HG02852 (cell line): Measurements from ENCODE around the gene PGPEP1.
A peak's percentile ranks its signal among the peaks of the same experiment; 100 is the strongest.
"Not testable (repeated sequence)": the region's sequence is repeated elsewhere in the genome, so short reads cannot be mapped to it uniquely, and the experiment has no call there.

ENCODE experiments used
- ATAC-seq: cut with Tn5 transposase; IDR thresholded peaks from one replicate; pipeline ENCODE4 v1.9.1; 2021; ENCODE audit warnings: mild to moderate bottlenecking, moderate library complexity; ENCODE audit not compliant: unreplicated experiment

The PGPEP1 gene

GRCh38 chr19:18308051-18308947, 32.1 kb upstream of the PGPEP1 start:
- no peak for ATAC-seq

- no peak for ATAC-seq
Measured at GRCh38 chr19:18308948-18309325, 31.5 kb upstream of the PGPEP1 start.

GRCh38 chr19:18309525-18310064, 30.8 kb upstream of the PGPEP1 start:
- no peak for ATAC-seq

GRCh38 chr19:18310118-18310909, 30.1 kb upstream of the PGPEP1 start:
- no peak for ATAC-seq

- ATAC-seq, result no peak
Measured at GRCh38 chr19:18310966-18311365, 29.4 kb upstream of the PGPEP1 start.

GRCh38 chr19:18311502-18312091, 28.8 kb upstream of the PGPEP1 start:
- ATAC-seq, result no peak

GRCh38 chr19:18312092-18312534, 28.3 kb upstream of the PGPEP1 start:
- no peak for ATAC-seq

- no peak for ATAC-seq
Measured at GRCh38 chr19:18313398-18313797, 27.0 kb upstream of the PGPEP1 start.

- no peak for ATAC-seq
Measured at GRCh38 chr19:18317961-18318800, 22.2 kb upstream of the PGPEP1 start.

- no peak for ATAC-seq
Measured at GRCh38 chr19:18319591-18320135, 20.7 kb upstream of the PGPEP1 start.

- ATAC-seq, result no peak
Measured at GRCh38 chr19:18320865-18321733, 19.3 kb upstream of the PGPEP1 start.

GRCh38 chr19:18321734-18322102, 18.7 kb upstream of the PGPEP1 start:
- ATAC-seq, result no peak

- no peak for ATAC-seq
Measured at GRCh38 chr19:18322318-18322758, 18.1 kb upstream of the PGPEP1 start.

GRCh38 chr19:18322759-18323460, 17.5 kb upstream of the PGPEP1 start, which contains the start of gene LSM4:
TSS of gene LSM4 (minus strand) at chr19:18323076. CDS start at chr19:18323020, 56 bp downstream.
- peak; percentile 90 for ATAC-seq

GRCh38 chr19:18324373-18324731, 16.0 kb upstream of the PGPEP1 start:
- ATAC-seq, result not testable (repeated sequence)

GRCh38 chr19:18326772-18327171, 13.6 kb upstream of the PGPEP1 start:
- no peak for ATAC-seq

- ATAC-seq, result peak; percentile 93
Measured at GRCh38 chr19:18328340-18329034, 11.9 kb upstream of the PGPEP1 start.

GRCh38 chr19:18329035-18329376, 11.4 kb upstream of the PGPEP1 start:
- no peak for ATAC-seq
